Loucy (cell line): ENCODE results near the gene OBP2A.
"Not testable (repeated sequence)": the region's sequence is repeated elsewhere in the genome, so short reads cannot be mapped to it uniquely, and the experiment has no call there.

ENCODE experiments used
- H2AFZ ChIP-seq: fragments of 200-600 bp; sonication (generic); 2 replicates; pipeline ENCODE4 v1.6.0; 2016; ENCODE audit warnings: antibody characterized with exemption, mild to moderate bottlenecking, low read length, moderate library complexity
- H3F3A ChIP-seq: fragments of 200-600 bp; 2 replicates; pipeline ENCODE4 v1.6.0; 2016; ENCODE audit warnings: antibody characterized with exemption, low read depth, mild to moderate bottlenecking
- H3K27me3 ChIP-seq: fragments of 200-600 bp; sonication (generic); 2 replicates; pipeline ENCODE4 v1.6.1; 2014; ENCODE audit warnings: low read length, mild to moderate bottlenecking; ENCODE audit not compliant: insufficient read depth, poor library complexity, severe bottlenecking
- H3K36me3 ChIP-seq: fragments of 200-600 bp; sonication (generic); 2 replicates; pipeline ENCODE4 v1.6.1; 2016; ENCODE audit warnings: low read length; ENCODE audit not compliant: insufficient read depth
- H3K4me1 ChIP-seq: fragments of 200-600 bp; sonication (generic); 2 replicates; pipeline ENCODE4 v1.5.1; 2014; ENCODE audit warnings: low read length, mild to moderate bottlenecking; ENCODE audit not compliant: insufficient read depth, poor library complexity, severe bottlenecking
- H3K4me2 ChIP-seq: fragments of 200-600 bp; sonication (generic); 2 replicates; pipeline ENCODE4 v1.6.0; 2014; ENCODE audit warnings: antibody characterized with exemption, low read length, low read depth, mild to moderate bottlenecking; ENCODE audit not compliant: poor library complexity, severe bottlenecking
- H3K4me3 ChIP-seq: fragments of 200-600 bp; sonication (generic); 2 replicates; pipeline ENCODE4 v1.5.1; 2014; ENCODE audit warnings: low read length, mild to moderate bottlenecking, mixed read lengths; ENCODE audit not compliant: poor library complexity, severe bottlenecking
- H3K79me2 ChIP-seq: fragments of 200-600 bp; sonication (generic); 2 replicates; pipeline ENCODE4 v1.6.1; 2014; ENCODE audit warnings: low read length; ENCODE audit not compliant: insufficient read depth
- H3K9ac ChIP-seq: fragments of 200-600 bp; sonication (generic); 2 replicates; pipeline ENCODE4 v1.6.0; 2014; ENCODE audit warnings: mild to moderate bottlenecking, low read depth, low read length, moderate library complexity; ENCODE audit not compliant: poor library complexity, severe bottlenecking
- H3K9me2 ChIP-seq: fragments of 200-600 bp; sonication (generic); replicated peaks from 2 replicates; pipeline ENCODE4 v1.6.1; 2016; ENCODE audit warnings: low read depth, low read length, mixed read lengths
- H3K9me3 ChIP-seq: fragments of 200-600 bp; sonication (generic); 2 replicates; pipeline ENCODE4 v1.6.1; 2014; ENCODE audit warnings: mild to moderate bottlenecking, antibody characterized with exemption, low read length, low read depth; ENCODE audit not compliant: insufficient read depth
- H4K20me1 ChIP-seq: fragments of 200-600 bp; sonication (generic); 2 replicates; pipeline ENCODE4 v1.6.0; 2014; ENCODE audit warnings: antibody characterized with exemption, low read length, mild to moderate bottlenecking; ENCODE audit not compliant: insufficient read depth, poor library complexity, severe bottlenecking
- CTCF ChIP-seq: fragments of 200-600 bp; sonication (generic); conservative IDR thresholded peaks from 2 replicates; pipeline ENCODE4 v1.5.1; 2014; ENCODE audit warnings: mild to moderate bottlenecking, antibody characterized with exemption, low read length
- EZH2phosphoT487 ChIP-seq: fragments of 200-600 bp; IDR thresholded peaks from 2 replicates; pipeline ENCODE4 v1.6.1; 2018; ENCODE audit warnings: antibody characterized with exemption, mild to moderate bottlenecking, moderate library complexity, borderline replicate concordance

The OBP2A gene

GRCh38 chr9:135526089-135526729 is 19.7 kb upstream of the OBP2A start:
- Histone ChIP-seq H4K20me1 (no peaks in the 10 kb centered on the region), H3K4me1 (no peaks in the 10 kb centered on the region), H3K4me2 (no peak overlapping the region), H3K4me3 (no peak overlapping the region), H3K27me3 (no peaks in the 10 kb centered on the region), H2AFZ (no peak overlapping the region), H3K9ac (no peak overlapping the region), H3K36me3 (no peaks in the 10 kb centered on the region), H3F3A (no peaks in the 10 kb centered on the region), H3K9me3 (peaks cover 3% of the 10 kb centered on the region; the same call in 1 of the 2 replicates), H3K9me2 (no peaks in the 10 kb centered on the region), H3K79me2 (no peaks in the 10 kb centered on the region)
- TF ChIP-seq CTCF, result no peak
- no peak for TF ChIP-seq EZH2phosphoT487

GRCh38 chr9:135526730-135527571 is 19.0 kb upstream of the OBP2A start:
- no peaks in the 10 kb centered on the region for H3K79me2 ChIP-seq
- H3K4me1 ChIP-seq, result no peaks in the 10 kb centered on the region
- no peak overlapping the region for H3K4me2 ChIP-seq
- no peaks in the 10 kb centered on the region for H4K20me1 ChIP-seq
- no peaks in the 10 kb centered on the region for H3K9me2 ChIP-seq
- H3F3A ChIP-seq, result no peaks in the 10 kb centered on the region
- no peaks in the 10 kb centered on the region for H3K27me3 ChIP-seq
- TF ChIP-seq CTCF (no peak), EZH2phosphoT487 (no peak)
- H3K4me3 ChIP-seq, result no peak overlapping the region
- H3K36me3 ChIP-seq, result no peaks in the 10 kb centered on the region
- H3K9ac ChIP-seq, result no peak overlapping the region
- H3K9me3 ChIP-seq, result peaks cover 3% of the 10 kb centered on the region; the same call in 1 of the 2 replicates
- no peak overlapping the region for H2AFZ ChIP-seq

DNA sequence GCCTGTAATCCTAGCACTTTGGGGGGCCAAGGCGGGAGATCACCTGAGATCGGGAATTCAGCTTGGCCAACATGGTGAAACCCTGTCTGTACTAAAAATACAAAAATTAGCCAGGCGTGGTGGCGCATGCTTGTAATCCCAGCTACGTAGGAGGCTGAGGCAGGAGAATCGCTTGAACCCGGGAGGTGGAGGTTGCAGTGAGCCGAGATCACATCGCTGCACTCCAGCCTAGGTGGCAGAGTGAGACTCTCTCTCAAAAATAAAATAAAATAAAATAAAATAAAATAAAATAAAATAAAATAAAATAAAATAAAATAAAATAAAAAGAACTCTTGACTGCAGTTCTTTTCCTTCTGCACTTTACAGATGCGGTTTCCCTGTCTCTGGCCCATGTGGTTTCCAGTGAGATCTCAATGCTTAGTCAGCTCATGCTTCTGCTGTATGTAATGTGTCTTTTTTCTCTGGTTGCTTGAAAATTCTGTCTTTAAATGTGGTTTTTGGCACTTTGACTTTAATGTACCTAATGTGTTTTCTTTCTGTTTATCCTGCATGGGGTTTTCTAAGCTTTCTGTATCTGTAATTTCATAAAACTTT is 17.0 kb upstream of the OBP2A start:
- H3K4me1 ChIP-seq, H3F3A ChIP-seq, H3K9me2 ChIP-seq, H3K4me2 ChIP-seq, H3K36me3 ChIP-seq, H3K9me3 ChIP-seq, H2AFZ ChIP-seq, H3K79me2 ChIP-seq, H3K9ac ChIP-seq, H3K27me3 ChIP-seq, H4K20me1 ChIP-seq, H3K4me3 ChIP-seq: not testable (repeated sequence)
